GM10266 (cell line): Measurements from ENCODE around the gene C13orf42.

Source experiments
- DNase-seq: peaks from one replicate; pipeline ENCODE4 v3.0.0; 2012; ENCODE audit errors: extremely low spot score
- CTCF ChIP-seq: IDR thresholded peaks from 2 replicates; pipeline ENCODE4 v1.5.1; 2012; ENCODE audit warnings: mild to moderate bottlenecking, low read depth; ENCODE audit not compliant: control insufficient read depth, insufficient read depth; ENCODE audit errors: missing control alignments

C13orf42 gene

DNA sequence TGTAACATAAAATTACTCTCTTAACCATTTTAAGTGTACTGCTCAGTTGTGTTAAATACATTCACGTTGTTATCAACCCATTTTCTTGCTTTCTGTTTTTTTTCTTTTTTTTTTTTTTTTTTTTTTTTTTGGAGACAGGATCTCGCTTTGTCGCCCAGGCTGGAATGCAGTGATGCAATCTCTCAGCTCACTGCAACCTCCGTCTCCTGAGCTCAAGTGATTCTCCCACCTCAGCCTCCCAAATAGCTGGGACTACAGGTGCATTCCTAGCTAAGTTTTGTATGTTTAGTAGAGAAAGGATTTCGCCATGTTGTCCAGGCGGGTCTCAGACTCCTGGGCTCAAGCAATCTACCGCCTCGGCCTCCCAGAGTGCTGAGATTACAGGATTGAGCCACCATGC is 42.5 kb upstream of the C13orf42 start:
- DNase-seq, result no peak
- no peak for TF ChIP-seq CTCF

GRCh38 chr13:51152701-51153100 is 41.6 kb upstream of the C13orf42 start:
- TF ChIP-seq CTCF, result no peak
- DNase-seq, result no peak

GRCh38 chr13:51151463-51151862 is 40.4 kb upstream of the C13orf42 start:
- TF ChIP-seq CTCF, result no peak
- DNase-seq, result peak; percentile 1

GRCh38 chr13:51148952-51149573 is 38.0 kb upstream of the C13orf42 start:
- peak; percentile 33 for TF ChIP-seq CTCF
- no peak for DNase-seq

DNA sequence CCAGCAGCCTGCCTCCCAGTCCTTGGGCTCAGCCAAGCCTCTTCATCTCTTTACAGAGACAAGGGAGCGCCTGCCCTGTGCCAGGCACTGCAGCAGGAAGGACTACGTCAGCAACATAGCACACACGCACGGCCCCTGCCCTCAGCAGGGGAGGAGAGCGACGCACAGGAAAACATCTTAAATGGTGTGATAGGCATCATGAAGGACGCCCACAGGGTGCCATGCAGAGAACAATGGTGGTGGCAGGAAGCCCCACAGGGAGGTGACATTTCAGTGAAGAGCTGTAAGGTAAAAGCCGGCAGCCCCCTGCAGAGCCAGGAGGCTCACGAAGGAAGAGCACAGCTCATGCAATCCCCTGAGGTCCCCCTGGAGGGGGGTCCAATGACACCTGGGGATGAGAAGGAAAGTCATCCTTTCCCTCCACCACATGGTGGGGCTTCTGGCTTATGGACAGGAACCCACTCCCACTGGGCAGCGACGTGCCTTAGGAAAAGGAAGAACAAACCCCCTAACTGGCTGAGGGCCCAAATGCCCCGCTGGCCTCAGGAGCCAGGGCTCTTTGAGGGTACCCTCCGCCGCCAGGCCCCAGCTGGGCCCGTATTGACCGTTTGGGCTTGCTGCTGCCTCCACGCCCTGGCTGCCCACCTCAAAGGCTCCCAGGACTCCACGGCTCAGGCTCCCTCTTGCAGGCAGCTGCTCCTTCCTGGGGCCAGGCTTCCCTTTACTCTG is 37.3 kb upstream of the C13orf42 start:
- no peak for DNase-seq

GRCh38 chr13:51147732-51148131 is 36.7 kb upstream of the C13orf42 start:
- no peak for DNase-seq
- no peak for TF ChIP-seq CTCF

More for the DNA sequence above, 37.3 kb upstream of the C13orf42 start:
- no peak for TF ChIP-seq CTCF

GRCh38 chr13:51146667-51147066 is 35.6 kb upstream of the C13orf42 start:
- DNase-seq, result no peak
- TF ChIP-seq CTCF, result no peak
